Esophagus muscularis mucosa (tissue), 3 donors: ENCODE results near the gene MPRIP.

Experiments
- CTCF ChIP-seq, 3 experiments: fragments of 200-600 bp in 2 of 3; fragments of 450-650 bp in 1 of 3; sonication (generic) in 2 of 3; IDR thresholded peaks; one replicate each; pipeline ENCODE4 v1.5.1; 2017 to 2019; ENCODE audit warnings: antibody characterized with exemption in 3 of 3, mild to moderate bottlenecking in 2 of 3, moderate library complexity in 1 of 3
- POLR2A ChIP-seq: fragments of 450-650 bp; IDR thresholded peaks from one replicate; pipeline ENCODE4 v1.6.1; 2017; ENCODE audit warnings: antibody characterized with exemption, moderate library complexity, mild to moderate bottlenecking, low read depth
- POLR2AphosphoS5 ChIP-seq, 2 donors: sonication (generic); formaldehyde crosslinking; IDR thresholded peaks; one replicate each; pipeline ENCODE4 v1.6.1; 2017; ENCODE audit warnings: antibody characterized with exemption in 2 of 2

- TF ChIP-seq CTCF (IDR thresholded peaks at IDR 0.05) (no peak), POLR2A (no peak), POLR2AphosphoS5 (IDR thresholded peaks at IDR 0.05) (no peak)
Observed at GRCh38 chr17:17024778-17025300, 17.4 kb upstream of the MPRIP start.
